ENCODE results near the gene PRUNE1. TPM values are rescaled to one million over a fixed set of nuclear protein-coding genes. Genes with fewer than 3 reads are reported as not detected.

PRUNE1 gene
- total RNA-seq, 1 donor from 2014 or later: 26.7 TPM

DNA sequence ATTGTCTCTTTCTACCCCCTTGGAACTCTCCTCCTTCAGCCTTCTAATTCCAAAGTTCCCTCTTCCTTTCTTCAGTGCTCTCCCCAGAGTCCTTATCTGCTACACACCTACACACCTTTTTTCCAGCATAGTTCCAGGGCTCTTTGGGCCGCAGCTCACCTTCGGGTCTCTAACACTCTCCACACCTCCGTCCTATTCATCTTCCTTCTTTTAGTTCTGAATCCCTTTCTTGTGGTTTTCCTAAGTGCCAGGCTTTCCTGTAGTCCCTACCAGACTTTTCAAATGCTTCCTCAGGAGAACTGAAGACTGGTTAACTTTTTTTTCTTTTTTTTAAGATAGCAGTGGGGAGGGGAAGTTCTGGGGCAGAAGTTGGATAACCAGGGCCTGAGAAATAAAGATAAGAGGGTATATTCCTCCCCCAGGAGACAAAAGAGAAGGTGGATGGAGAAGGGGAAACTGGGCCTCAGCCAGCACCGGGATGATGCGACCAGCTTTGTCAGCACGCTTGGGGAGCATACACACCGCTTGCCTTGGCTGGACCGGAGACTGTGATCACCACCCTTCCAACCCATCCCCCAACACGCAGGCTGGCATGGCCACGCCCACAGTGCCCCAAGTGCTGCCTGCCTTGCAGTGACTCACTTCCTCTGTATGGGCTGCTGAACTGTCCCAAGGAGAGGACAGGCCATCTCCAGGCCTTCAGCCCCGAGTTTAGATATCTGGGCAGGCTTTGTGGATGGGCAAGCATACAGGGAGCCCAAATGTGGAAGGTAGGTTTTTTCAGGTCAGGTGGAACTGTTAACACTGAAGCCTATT is 31.2 kb upstream of the PRUNE1 start:
- peak; percentile 91 for DNase-seq (ENCODE audit: low spot score)

DNA sequence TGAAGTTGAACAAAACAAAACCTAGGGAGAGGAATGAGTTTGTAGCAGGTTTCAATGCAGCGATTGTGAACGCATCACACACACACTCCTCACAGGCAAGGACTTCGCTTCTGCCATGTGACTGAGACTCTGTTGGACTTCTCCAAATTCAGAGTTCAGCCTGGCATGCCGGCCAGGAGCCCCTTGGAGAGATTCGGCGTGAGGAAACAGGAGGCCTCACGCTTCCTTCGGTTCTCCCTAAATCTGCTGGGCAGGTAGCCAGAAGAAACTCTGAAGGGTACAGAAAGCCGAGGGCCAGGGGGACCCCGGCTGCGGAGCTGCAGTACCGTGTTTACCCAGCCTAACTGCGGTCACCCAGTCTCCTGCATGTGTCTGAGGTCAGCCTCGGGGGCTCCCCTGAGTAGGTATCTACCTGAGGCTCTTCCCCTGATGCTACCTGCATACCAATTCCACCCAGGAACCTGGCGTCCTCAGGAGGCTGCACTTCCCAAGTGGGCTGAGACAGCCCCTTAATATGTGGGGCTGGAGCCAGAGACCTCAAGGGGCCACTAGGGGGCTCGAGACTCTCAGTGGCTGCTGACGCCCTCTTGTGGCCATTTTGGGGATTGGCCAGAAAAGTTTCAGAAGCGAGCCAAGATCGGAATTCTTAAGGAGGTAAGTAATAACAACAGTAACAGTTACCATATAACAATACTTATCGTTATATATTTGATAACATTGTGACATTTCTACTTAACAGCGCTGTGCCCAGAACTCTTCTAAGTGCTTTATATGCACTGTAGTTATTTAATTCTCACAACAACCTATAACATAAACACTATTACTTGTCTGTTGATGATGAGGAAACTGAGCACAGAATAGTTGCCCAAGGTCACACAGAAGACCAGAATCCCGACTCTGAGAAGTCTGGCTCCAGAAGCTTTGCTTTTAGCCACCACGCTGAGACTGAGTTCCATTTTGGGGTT is 28.9 kb upstream of the PRUNE1 start:
- peak; percentile 90 for DNase-seq (ENCODE audit: low spot score)

DNA sequence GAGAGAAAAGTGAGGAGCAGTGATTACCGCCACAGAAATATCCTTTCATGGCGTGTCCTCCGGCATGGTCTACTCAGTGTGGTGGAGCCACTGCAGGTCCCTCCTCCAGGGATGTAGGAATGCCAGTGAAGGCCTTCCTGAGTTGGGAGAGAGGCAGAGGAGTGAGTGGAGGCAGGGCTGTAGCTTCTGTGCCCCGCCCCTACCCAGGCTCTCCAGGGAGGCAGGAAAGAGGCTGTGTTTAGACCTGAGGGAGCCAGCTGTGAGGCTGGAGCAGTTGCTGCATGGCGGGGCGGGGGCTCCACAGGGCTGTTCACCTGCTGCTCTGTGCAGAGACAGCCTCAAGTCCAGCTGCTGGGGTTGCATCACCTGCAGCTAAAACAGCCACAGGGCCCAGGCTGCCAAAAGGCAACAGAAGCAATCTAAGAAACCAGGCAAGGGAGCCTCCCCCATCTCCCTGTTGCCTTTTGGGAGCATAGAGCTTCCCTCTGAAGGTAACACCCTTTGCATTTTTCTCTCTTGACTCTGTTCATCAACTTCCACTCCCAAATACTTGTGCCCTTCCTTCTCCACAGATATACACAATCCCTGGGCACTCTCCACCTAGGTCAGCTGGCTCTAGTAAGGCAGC is 27.0 kb upstream of the PRUNE1 start:
- DNase-seq (ENCODE audit: low spot score): no peak

DNA sequence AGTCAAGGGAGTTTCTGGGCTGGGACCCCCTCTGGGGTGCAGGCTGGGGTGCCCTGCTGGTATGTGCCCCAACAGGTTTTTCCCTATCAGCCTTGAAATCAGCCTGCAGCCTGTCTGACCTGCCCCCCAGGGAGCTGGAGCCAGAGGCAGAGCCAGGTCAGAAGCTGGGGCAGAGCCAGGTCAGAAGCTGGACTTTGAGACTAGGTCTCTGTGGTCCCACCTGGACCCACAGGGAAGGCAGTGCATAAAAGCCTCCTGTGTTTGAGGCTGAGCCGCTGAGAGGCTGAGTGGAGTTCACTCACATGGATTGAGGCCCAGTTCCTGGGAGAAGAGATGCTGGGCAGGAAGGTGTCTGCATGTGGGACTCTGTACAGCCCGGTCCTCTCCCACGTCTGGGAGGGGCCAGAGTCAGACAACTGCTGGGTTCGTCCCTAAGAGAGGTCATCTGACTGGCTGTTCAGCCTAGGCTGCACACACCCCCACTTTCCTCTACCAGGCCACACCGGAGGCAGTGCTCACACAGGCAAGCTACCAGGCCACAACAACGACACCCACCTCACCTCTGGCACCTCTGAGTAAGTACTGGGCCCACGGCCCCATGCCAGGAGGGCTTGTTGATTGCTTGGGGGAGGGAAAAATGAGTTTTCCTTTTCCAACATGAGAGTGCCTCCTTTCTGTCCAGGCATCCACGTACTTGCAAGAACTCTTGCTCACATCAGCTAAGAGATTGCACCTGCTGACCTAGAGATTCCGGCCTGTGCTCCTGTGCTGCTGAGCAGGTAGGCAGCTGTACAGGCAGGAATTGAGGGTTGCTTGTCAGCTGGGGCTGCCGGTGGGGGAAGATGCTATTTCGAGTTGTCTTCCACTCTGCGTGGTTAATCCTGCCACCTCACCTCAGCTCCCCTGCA is 26.2 kb upstream of the PRUNE1 start, which contains the start of gene ANXA9:
ANXA9 (plus strand) TSS at position 488 of the 908 bp plus-strand sequence. CDS start 814 bp downstream, outside the sequence.
- no peak for DNase-seq (ENCODE audit: low spot score)

DNA sequence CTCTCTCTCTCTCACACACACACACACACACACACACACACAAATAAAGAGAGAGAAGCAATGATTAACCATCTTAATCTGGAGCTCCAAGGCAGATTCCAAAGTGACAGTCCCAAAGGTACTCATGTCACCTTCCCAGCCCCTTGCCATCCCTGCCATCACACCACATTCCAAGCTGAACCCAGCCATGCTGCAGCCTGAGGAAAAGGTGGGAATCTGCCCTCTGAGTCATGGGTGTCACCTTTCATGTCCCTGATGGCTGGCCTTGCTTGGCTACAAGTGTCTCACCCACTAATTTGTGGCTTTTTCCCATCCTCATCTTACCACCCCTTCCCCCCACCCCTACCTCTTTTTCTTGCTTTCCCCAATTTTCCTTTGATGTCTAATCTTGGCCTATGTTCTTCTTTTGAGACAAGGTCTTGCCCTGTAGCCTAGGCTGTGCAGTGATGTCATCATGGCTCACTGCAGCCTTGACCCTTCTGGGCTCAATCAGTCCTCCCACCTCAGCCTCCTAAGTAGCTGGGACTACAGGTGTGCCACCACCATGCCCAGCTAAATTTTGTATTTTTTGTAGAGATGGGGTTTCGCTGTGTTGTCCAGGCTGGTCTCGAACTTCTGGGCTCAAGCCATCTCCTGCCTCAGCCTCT is 22.9 kb upstream of the PRUNE1 start:
- no peak for DNase-seq (ENCODE audit: low spot score)

DNA sequence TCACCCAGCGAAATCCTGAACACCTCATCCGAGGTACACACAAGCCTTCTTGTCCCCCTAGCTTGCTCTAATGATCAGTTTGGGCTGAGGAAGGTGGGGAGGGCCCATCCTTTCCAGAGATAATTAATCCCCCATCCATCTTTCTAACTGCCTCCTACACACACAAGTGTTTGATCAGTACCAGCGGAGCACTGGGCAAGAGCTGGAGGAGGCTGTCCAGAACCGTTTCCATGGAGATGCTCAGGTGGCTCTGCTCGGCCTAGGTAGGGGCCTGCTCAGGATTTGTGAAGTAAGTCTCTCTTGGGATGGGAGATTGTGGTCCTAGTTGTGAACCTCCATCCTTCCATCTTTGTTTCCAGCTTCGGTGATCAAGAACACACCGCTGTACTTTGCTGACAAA is 20.3 kb upstream of the PRUNE1 start:
- no peak for DNase-seq (ENCODE audit: low spot score)

DNA sequence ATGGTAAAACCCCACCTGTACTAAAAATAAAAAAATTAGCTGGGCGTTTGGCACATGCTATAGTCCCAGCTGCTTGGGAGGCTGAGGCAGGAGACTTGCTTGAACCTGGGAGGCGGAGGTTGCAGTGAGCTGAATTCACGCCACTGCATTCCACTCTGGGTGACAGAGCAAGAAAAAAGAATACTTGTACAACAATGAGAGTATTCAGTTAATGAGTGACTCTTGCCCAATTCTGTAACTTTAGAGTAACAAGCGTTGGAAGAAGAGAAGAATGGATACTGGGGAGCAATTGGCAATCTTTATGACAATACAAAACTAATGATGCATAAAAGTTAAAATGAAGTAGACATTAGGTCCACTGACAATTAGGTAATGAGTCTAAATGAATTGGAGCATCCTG is 15.6 kb upstream of the PRUNE1 start:
- no peak for DNase-seq (ENCODE audit: low spot score)

DNA sequence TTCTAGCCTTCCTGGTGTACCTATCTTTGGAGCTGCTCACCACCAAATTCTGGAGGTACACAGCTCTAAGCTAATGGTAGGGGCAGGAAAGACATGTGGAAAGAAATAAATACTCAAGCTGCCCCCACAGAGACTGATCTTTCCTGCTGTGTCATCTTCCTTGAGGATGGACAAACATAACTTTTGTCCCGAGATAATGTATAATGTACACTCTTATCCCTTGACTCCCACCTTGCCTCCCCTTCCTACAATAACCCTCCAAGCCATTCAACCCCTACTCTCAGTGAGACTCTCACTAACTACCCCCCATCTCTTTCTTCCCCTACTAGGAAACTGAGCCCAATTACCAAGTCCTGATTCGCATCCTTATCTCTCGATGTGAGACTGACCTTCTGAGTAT is 14.0 kb upstream of the PRUNE1 start:
- no peak for DNase-seq (ENCODE audit: low spot score)

DNA sequence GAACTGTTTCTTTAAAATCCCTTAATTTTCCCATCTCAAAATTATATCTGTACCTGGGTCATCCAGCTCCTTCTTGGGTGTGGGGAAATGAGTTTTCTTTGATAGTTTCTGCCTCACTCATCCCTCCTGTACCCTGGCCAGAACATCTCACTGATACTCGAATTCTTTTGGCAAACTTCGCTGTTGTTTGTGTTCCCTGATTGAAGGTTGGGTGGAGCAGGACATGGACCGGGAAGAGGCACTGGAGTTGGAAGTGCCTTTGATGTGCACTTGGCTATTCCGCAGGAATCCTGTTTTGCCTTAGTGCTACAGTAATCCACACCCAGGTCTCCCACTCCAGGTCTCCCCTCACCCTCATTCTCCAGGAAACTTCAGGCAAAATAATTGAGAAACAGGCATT is 12.8 kb upstream of the PRUNE1 start:
- no peak for DNase-seq (ENCODE audit: low spot score)

DNA sequence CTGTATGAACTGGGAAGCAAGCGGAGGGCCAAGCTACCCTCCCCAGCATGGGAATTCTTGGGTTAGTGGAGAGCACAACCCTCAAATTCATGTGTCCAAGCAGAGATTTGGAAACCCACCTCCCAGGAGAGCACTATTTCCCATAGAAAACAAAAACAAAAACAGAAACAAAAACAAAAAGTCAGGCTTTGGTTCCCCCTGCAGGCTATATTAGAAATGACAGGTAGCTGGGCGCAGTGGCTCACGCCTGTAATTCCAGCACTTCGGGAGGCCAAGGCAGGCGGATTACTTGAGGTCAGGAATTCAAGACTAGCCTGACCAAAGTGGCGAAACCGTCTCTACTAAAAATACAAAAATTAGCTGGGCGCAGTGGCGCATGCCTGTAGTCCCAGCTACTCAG is 12.4 kb upstream of the PRUNE1 start:
- no peak for DNase-seq (ENCODE audit: low spot score)

DNA sequence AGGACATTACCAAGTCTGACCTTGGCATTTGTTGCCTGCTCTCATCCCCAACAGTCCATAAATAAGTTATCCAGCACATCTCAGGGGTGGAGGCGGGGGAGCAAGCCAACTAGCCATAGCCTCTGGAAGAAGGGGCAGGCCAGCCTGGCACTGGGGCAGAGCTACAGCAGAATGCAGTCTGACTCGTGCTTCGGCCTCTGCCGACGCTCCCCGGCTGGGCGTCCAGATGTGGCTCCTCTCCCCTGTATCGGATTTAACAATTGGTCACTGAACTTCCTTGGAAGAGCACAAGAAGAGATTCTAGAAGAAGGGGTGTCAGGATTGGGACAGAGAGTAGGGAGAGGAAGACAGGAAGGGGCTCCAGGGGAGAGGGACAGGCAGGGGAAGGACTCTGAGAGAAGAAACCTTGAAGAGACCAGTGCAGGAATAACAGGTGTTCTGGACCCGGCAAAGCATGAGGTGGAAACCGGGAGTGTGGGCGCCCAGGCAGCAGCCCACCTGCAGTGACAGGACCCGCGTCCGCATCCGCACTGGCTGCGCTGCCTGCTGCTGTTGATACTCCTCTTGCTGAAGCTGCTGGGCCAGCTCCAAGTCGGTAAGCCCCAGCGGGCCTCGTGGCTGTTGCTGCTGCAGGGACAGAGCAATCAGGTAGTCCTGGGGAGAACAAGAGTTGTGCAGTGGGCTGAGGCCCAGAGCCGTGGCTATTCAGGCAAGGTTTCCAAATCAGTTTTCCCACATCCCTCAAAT is 10.9 kb upstream of the PRUNE1 start:
- DNase-seq (ENCODE audit: low spot score): no peak

DNA sequence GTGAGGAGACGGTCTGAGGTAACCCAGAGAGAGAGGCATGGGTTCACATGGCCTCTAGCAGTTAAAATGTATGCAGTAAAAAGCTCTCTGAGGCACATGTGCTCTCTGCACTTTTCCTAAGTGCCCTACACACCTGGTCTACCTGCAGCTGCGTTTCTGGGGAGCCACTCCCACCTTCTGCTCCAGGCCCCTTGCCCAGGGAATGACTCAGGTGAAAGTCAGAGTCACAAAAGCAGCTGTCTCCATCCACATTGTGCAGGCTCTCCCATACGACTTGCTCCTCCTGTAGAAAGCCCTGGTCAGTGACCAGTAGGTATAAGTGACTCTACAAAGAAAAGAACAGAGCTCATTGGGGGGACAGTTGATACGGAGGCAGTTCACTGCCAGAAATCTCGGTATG is 10.3 kb upstream of the PRUNE1 start:
- no peak for DNase-seq (ENCODE audit: low spot score)

DNA sequence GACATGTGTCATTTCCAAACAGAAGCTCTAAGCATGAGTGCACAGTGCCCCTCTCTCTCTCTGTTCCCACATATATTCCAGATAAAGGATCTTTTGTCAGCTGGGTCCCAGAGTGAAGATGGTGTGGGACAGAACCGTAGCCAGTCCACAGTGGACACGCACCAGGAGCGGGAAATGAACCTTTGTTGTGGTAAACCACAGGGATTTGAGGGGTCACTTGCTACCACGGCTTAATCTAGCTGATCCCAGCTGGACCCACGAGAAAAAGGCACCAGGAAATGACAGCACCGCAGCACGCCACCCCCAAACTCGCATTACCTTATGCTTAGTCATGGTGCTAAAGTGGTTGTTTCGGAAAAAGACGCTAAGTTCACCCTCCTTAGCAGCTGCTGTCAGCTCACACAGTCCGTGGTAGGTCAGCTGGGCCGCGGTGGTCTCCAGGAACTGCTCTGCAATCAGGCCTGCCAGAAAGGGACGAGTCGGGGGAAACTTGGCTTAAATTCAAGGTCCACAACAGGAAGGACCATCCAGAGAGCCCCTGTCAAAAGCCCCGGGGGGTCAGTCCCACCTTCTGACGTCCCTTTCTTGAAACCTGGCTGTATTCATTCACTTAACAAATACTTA is 9.1 kb upstream of the PRUNE1 start:
- no peak for DNase-seq (ENCODE audit: low spot score)

DNA sequence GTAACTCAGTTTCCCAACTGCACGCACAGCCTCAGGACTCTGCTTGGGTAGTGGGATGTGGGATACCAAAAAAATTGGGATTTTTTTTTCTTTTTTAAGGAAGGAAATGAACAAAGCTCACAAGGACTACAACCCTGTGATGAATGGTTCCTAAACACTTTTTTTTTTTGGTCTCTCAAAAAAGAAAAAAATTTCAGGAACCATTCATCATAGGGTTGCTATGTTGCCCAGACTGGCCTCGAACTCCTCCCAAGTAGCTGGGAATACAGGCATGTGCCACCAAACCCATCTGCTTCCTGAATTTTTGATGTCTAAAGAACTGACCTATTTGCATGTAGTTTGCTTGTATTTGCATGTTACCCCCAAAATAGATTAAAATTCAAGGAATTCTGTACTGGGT is 8.3 kb upstream of the PRUNE1 start:
- DNase-seq (ENCODE audit: low spot score): no peak

DNA sequence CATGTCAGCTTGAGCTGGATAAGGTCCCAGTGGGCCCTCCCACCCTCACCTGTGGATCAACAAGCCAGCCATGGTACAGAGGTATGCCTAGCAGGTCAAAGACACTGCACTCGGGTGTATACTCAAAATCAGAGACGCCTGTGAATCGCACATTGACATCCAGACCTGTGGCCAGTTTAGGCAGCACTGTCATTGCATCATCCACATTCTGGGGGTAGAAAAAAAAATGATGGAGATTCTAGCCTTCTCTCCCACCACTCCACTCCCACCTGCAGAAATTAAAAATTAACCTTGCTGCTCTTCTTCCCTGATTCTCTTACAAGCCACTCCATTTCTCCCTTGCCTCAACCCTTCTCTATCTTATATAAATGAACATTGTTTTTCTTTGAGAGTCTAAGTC is 7.8 kb upstream of the PRUNE1 start:
- no peak for DNase-seq (ENCODE audit: low spot score)

DNA sequence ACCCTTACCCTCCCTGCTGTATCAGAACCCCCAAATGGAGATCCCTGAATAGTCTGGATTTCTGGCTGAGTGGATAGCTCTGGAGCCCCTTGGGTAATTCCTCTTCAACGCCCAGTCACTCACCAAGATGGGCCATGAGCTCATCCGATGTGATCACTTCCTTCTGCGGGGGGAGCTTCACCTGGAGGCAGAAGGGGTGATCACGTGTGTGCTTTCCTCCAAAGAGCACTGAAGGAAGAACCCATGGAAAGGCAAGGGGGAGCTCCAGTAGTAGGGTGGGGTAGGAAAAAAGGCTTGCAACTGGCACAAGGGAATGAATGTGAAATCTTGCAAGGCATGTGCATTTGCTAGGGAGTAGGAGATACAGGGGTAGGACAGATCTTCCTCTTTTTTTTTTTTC is 6.6 kb upstream of the PRUNE1 start:
- no peak for DNase-seq (ENCODE audit: low spot score)

DNA sequence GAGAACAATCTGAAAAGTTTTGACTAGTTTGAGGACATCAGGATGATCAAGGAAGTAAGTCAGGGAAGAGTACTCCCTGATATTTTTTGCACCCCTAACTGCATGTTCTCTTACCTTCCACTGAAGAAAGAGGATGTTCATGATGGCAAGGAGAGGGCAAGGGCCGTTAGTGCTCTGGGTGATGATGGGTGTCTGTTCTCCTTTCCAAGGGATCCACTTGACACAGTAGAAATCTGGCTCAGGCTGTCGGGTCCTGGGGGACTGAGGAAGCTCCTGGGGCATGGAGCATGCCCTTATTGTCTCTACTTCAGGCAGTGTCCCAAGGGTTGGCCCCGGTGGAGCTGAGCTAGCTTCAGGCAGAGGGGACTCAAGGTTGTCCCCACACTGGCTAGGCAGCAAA is 6.2 kb upstream of the PRUNE1 start:
- DNase-seq (ENCODE audit: low spot score): no peak

DNA sequence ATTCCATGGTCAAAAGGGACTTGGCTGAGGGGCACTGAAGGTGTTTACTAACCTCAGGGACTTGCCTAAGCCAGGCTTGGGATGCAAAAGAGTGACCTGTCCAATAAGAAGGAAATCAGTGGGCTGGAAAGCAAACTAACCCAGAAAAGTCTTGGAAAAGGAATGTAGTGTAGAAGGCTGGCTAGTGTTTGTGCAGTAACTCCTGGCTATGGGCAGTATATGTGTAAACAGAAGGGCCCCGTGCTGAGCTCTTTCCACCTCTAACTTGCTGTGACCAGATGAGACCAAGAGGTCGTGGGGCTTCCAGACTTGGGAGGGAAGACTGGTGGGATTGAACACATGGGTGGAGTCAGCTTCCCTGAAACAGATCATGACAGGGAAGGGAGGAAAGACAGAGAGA is 5.6 kb upstream of the PRUNE1 start:
- DNase-seq (ENCODE audit: low spot score): no peak

DNA sequence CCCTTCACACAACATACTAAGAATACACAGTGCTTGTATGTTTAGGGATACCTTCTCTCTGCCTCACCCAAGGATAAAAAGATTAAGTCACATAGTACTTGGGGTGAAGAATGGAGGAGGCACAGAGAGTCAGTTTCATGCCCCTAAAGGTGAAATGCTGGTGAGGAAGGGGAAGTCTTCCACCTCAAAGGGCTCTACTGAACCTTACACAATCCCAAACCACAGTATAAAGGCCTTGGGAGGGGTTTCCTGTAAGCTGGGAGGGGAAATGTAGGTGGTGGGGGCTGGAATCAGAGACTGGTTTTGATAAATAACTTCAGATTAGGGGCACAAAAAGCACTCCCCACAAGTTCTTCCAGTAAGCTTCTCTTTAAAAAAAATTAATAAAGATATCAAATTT is 5.1 kb upstream of the PRUNE1 start:
- DNase-seq (ENCODE audit: low spot score): no peak
